Stimulated activated naive CD8-positive, alpha-beta T cell treated with anti-CD3 and anti-CD28 coated beads, Interleukin-15, amount 100 ng/mL, for 72 hours (primary cell): ENCODE data around the gene CCDC40.

Experiments
- ATAC-seq: fragments of 150-1000 bp; cut with Tn5 transposase; 2 replicates; pipeline ENCODE4 v1.10.0; 2021; ENCODE audit warnings: mild to moderate bottlenecking, moderate library complexity
- DNase-seq, 2 donors: peaks; one replicate each; pipeline ENCODE4 v3.0.0; 2021 to 2022
- H3K27ac Mint-ChIP-seq, 2 donors: one replicate each; pipeline ENCODE4 v1.8.0; 2022; ENCODE audit warnings: mild to moderate bottlenecking in 2 of 2, mixed read lengths in 2 of 2, moderate library complexity in 2 of 2
- H3K27me3 Mint-ChIP-seq: one replicate; pipeline ENCODE4 v1.8.0; 2022; ENCODE audit warnings: mixed read lengths
- H3K4me1 Mint-ChIP-seq: one replicate; pipeline ENCODE4 v1.8.0; 2022; ENCODE audit warnings: mild to moderate bottlenecking, mixed read lengths
- H3K4me3 Mint-ChIP-seq, 2 donors: one replicate each; pipeline ENCODE4 v1.8.0; 2022; ENCODE audit warnings: mild to moderate bottlenecking in 2 of 2, mixed read lengths in 2 of 2, moderate library complexity in 1 of 2
- H3K9me3 Mint-ChIP-seq, 2 donors: one replicate each; pipeline ENCODE4 v1.8.0; 2022; ENCODE audit warnings: mixed read lengths in 2 of 2

Gene CCDC40

GRCh38 chr17:80130992-80131391, 94.5 kb downstream of the CCDC40 start:
- no peaks in the 10 kb centered on the region for H3K9me3 Mint-ChIP-seq
- H3K27me3 Mint-ChIP-seq = peaks cover 35% of the 10 kb centered on the region
- no peak overlapping the region for H3K27ac Mint-ChIP-seq
- no peaks in the 10 kb centered on the region for H3K4me1 Mint-ChIP-seq
- no peak overlapping the region for H3K4me3 Mint-ChIP-seq
- ATAC-seq (no peak), DNase-seq (no peak)

DNA sequence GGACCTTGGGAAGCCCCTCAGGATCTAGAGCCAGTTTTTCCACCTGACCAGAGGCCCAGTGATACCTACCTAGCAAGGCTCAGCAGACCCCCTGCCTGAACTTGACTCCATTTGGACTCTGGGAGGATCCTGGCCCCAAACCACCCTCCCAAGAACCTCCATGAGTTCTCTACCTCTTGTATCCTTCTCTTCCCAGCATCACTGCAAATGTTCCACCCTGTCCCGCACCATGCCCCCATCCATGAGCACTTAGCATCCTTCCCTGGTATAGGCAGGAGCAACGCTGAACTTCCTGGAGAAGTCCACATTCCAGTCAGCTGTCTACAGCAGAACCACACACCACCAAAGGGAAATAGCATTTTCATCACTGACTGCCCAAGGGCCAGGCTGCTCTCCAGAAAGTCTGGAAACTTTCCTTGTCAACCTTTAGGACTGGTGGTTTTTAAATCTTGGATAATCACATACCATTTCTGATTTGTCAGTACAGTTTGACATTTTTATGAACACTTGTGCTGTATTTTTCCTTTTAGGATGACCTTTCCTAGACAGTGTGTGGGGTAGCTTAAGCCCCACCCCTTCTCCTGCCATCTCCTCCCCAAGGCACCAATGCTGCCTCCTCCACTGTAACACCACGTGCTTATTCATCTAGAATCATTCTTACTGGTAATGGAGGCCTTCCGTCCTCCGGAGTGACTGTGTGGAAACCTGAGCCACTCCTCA, 96.6 kb downstream of the CCDC40 start:
- Mint-ChIP-seq H3K9me3 (no peaks in the 10 kb centered on the region), H3K4me3 (no peak overlapping the region), H3K27ac (no peak overlapping the region), H3K27me3 (peaks cover 22% of the 10 kb centered on the region), H3K4me1 (no peaks in the 10 kb centered on the region)
- ATAC-seq = no peak
- no peak for DNase-seq

- no peaks in the 10 kb centered on the region for H3K9me3 Mint-ChIP-seq
- peaks cover 17% of the 10 kb centered on the region for H3K27me3 Mint-ChIP-seq
- H3K4me3 Mint-ChIP-seq = no peak overlapping the region
- no peaks in the 10 kb centered on the region for H3K4me1 Mint-ChIP-seq
- ATAC-seq (no peak), DNase-seq (no peak)
- no peak overlapping the region for H3K27ac Mint-ChIP-seq
Observed at GRCh38 chr17:80133626-80133970, 97.2 kb downstream of the CCDC40 start.

- Mint-ChIP-seq H3K4me3 (no peak overlapping the region), H3K27me3 (no peaks in the 10 kb centered on the region), H3K9me3 (no peaks in the 10 kb centered on the region), H3K4me1 (peaks cover 3% of the 10 kb centered on the region), H3K27ac (no peak overlapping the region)
- ATAC-seq = no peak
- DNase-seq = no peak
Observed at GRCh38 chr17:80137131-80137530, 100.7 kb downstream of the CCDC40 start.

DNA sequence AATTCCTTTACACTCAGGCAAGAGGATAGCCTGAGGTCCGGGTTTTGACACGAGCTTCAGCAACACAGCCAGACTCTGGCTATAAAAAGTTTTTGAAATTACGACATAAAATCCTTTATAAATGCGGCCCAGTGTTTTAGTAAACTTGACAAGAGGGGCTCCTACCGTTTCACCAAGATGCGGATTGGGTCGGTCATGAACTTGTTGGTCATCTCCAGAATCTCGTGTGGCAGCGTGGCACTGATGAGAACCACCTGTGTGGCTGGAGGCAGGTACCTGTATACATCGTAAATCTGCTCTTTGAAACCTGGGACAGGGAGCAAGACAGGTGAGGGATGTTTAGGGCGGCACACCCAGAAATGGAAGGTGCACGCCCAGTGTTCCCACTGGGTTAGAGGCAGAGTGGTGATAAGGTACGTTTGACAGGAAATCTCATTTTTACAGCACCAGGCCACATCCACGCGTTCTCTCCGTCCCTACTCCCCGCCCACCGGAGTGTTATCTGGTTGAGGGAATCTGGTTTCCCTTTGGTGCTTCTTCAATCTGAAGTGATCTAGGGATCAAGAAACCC, 102.5 kb downstream of the CCDC40 start:
- H3K9me3 Mint-ChIP-seq = no peaks in the 10 kb centered on the region
- H3K4me1 Mint-ChIP-seq = peaks cover 15% of the 10 kb centered on the region
- DNase-seq (no peak), ATAC-seq (no peak)
- no peak overlapping the region for H3K4me3 Mint-ChIP-seq
- no peak overlapping the region for H3K27ac Mint-ChIP-seq
- no peaks in the 10 kb centered on the region for H3K27me3 Mint-ChIP-seq

DNA sequence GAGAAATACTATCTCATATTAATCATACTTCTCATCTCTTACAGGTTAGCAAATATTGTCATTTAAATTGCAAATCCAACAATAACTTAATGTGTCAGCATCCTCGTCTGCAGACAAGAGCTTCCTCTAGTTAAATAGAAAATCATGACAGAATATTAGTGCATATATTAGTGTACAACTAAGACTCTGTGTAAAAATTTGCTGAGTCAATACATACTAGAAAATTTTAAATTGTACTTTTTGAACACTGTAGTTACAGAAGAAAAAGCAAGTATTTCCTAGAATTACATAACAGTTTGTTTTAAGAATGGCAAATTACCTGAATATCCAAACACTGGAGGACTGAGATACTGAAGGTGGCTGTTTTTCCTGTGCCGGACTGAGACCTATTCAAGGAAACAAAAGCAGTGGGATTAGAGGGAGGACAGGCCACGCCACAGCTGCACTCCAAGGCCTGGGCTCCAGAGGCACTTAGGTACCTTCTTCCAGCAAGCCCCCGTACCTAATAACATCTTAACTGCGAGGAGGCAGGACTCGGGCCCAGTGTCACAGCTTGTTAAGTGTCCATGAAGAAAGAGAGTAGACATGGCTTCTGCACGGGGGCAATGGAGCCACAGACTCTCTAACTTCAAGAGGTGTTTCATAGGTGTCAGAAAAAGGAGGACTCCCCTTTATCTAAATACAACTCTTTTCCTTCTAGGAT, 105.2 kb downstream of the CCDC40 start:
- no peaks in the 10 kb centered on the region for H3K27me3 Mint-ChIP-seq
- ATAC-seq = no peak
- H3K4me1 Mint-ChIP-seq = peaks cover 34% of the 10 kb centered on the region

DNA sequence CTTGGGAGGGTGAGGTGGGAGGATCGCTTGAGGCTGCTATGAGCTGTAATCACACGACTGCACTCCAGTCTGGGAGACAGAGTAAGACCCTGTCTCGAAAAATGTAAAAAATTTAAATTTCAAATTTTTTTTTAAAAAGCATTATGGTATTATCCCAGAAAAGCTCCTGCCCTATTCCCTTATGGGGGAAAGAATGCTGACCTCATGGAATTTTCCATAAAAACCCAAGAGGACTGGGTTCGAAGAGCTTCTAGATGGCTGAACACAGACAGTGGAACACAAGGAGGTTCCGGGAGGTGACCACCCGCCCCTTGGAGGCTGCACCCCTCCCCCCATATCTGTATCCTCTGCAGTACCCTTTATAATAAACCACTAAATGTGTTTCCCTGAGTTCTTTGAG, 106.5 kb downstream of the CCDC40 start:
- Mint-ChIP-seq H3K4me1 (peaks cover 34% of the 10 kb centered on the region), H3K27ac (no peak overlapping the region), H3K9me3 (no peaks in the 10 kb centered on the region), H3K27me3 (no peaks in the 10 kb centered on the region), H3K4me3 (no peak overlapping the region)
- DNase-seq (no peak), ATAC-seq (no peak)

More for the DNA sequence above, 105.2 kb downstream of the CCDC40 start:
- H3K4me3 Mint-ChIP-seq = no peak overlapping the region
- H3K9me3 Mint-ChIP-seq = no peaks in the 10 kb centered on the region
- H3K27ac Mint-ChIP-seq = peak overlapping the region in 1 of 2 donors; percentile 19
- no peak for DNase-seq

GRCh38 chr17:80145076-80146075, 108.9 kb downstream of the CCDC40 start:
- DNase-seq = no peak
- ATAC-seq = no peak
- peak overlapping the region; percentile 68 to 82 for H3K27ac Mint-ChIP-seq
- H3K4me1 Mint-ChIP-seq = peaks cover 46% of the 10 kb centered on the region
- peak overlapping the region; percentile 87 to 93 for H3K4me3 Mint-ChIP-seq
- no peaks in the 10 kb centered on the region for H3K27me3 Mint-ChIP-seq
- no peaks in the 10 kb centered on the region for H3K9me3 Mint-ChIP-seq

DNA sequence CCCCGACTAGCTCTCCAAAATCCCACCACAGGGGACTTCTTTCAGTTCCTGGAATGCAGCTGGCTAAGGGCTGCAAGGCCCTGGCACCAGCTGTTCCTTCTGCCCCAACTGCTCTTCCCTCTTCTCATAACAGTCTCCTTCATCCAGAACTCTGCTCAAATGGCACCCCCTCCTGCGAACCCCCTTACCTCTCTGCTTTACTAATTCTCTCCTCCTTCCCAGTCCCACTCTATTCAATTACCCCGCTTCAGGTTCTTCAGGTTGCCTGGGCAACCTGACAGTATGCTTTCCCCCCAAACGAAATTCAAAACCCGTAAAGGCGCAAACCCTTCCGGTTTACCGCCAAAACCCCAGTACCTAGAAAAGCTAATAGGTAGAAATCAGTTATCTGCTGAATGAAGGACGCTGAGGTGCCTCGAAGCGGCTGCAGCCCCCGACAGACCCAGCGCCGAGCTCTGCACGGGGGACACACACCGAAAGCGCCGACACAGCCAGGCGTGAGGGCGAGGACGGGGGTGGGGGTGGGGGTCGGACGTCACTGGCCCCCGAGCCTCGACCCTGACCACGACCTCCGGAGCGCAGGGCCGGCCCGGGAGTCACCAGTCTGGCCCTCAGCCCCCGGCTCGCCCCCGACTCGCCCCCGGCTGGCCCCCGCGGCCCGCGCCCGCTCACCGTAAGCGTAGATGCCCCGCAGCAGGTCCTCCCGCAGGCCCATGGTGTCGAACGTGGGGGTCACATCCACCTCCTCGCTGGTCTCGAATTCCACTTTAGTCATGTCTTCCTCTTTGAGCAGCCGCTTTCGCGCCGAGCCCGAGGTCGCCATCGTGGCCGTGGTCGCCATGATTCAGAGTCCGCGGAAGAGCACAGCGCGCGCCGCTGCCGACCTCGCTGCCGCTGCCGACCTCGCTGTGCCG, 109.9 kb downstream of the CCDC40 start:
- DNase-seq (peak; percentile 18 to 42), ATAC-seq (peak; percentile 14)
- peak overlapping the region; percentile 87 to 93 for H3K4me3 Mint-ChIP-seq
- peak overlapping the region; percentile 98 to 99 for H3K27ac Mint-ChIP-seq
- peaks cover 46% of the 10 kb centered on the region for H3K4me1 Mint-ChIP-seq
- no peaks in the 10 kb centered on the region for H3K9me3 Mint-ChIP-seq
- H3K27me3 Mint-ChIP-seq = no peaks in the 10 kb centered on the region

GRCh38 chr17:80147035-80147822, 110.8 kb downstream of the CCDC40 start, which contains the start of gene EIF4A3:
Gene EIF4A3, minus strand, starts transcription at chr17:80147128. Its CDS starts 167 bp downstream, at chr17:80146961.
- Mint-ChIP-seq H3K27ac (peak within 1 kb of the TSS; percentile 98 to 99), H3K4me1 (peaks cover 49% of the 10 kb centered on the region), H3K9me3 (peaks cover 0 to 5% of the 10 kb centered on the region in 2 donors), H3K4me3 (peak within 1 kb of the TSS; percentile 87 to 93), H3K27me3 (no peaks in the 10 kb centered on the region)
- peak; percentile 96 to 98 for DNase-seq
- peak; percentile 96 for ATAC-seq
